BE2C (cell line): ENCODE results near the gene KCTD1.

ENCODE experiments used
- DNase-seq: peaks from one replicate; pipeline ENCODE4 v3.0.0-alpha.2; 2020
- H3K27me3 ChIP-seq: fragments of 250-450 bp; sonication (Bioruptor Pico); 2 replicates; pipeline ENCODE4 v1.5.1; 2020; ENCODE audit warnings: mild to moderate bottlenecking
- H3K36me3 ChIP-seq: fragments of 250-450 bp; sonication (Bioruptor Pico); 2 replicates; pipeline ENCODE4 v1.5.1; 2020; ENCODE audit warnings: mild to moderate bottlenecking
- H3K4me1 ChIP-seq: fragments of 250-450 bp; sonication (Bioruptor Pico); 2 replicates; pipeline ENCODE4 v1.5.1; 2020
- H3K4me3 ChIP-seq: 2 replicates; pipeline ENCODE4 v1.5.1; 2011; ENCODE audit warnings: low read depth, low read length
- H3K9me3 ChIP-seq: fragments of 250-450 bp; sonication (Bioruptor Pico); 2 replicates; pipeline ENCODE4 v1.5.1; 2020
- TF ChIP-seq, protein P1 (sequence below): IDR thresholded peaks from 2 replicates; pipeline ENCODE4 v1.5.1; 2012; ENCODE audit warnings: mild to moderate bottlenecking, low read depth, low read length

KCTD1 gene

DNA sequence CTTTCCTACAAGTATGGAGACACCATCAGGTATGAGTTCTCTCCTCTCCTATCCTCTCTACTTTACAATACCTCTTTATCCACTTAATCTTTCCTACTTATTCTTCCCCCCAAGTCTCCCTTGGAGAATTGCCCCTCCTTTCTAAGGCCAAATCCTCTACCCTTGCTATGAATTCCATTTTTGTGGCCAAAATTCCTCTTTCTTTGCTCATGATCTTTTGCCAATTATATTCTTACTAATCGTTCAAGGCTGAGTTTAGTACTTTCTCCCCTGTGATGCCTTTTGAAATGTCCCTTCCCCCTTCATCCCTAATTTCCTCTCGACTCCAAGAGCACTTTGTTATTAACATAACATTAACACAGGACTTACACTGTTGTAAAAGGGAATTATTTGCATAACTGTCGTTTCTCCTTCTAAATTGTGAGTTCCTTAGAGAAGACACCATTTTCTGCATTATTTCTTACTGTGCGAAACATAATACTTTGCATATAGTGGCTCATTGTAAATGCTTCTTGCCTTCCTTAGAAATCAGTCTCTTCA is 133.4 kb downstream of the KCTD1 start:
- H3K4me3 ChIP-seq = no peak overlapping the region
- no peaks in the 10 kb centered on the region for H3K27me3 ChIP-seq
- no peaks in the 10 kb centered on the region for H3K36me3 ChIP-seq
- no peaks in the 10 kb centered on the region for H3K4me1 ChIP-seq
- TF ChIP-seq, protein P1, sequence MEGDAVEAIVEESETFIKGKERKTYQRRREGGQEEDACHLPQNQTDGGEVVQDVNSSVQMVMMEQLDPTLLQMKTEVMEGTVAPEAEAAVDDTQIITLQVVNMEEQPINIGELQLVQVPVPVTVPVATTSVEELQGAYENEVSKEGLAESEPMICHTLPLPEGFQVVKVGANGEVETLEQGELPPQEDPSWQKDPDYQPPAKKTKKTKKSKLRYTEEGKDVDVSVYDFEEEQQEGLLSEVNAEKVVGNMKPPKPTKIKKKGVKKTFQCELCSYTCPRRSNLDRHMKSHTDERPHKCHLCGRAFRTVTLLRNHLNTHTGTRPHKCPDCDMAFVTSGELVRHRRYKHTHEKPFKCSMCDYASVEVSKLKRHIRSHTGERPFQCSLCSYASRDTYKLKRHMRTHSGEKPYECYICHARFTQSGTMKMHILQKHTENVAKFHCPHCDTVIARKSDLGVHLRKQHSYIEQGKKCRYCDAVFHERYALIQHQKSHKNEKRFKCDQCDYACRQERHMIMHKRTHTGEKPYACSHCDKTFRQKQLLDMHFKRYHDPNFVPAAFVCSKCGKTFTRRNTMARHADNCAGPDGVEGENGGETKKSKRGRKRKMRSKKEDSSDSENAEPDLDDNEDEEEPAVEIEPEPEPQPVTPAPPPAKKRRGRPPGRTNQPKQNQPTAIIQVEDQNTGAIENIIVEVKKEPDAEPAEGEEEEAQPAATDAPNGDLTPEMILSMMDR = no peak
- H3K9me3 ChIP-seq = no peaks in the 10 kb centered on the region
- no peak for DNase-seq

DNA sequence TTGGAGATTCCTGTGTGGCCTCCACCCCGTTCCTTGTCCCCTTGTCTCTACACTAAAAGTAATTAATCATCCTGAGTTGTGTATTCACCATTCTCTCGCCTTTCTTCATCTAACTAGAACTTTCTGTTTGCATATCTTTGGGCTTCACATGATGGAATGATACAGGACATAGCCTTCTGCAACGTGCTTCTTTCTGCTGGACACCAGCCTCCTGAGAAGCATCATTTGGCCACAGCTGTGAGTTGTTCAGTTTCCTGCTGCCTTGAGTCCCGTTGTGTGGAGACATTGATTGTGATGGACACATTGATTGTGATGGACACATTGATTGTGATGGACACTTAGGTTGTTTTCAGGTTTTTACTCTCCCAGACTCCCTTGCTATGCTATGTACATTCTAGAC is 139.3 kb downstream of the KCTD1 start:
- Histone ChIP-seq H3K9me3 (no peaks in the 10 kb centered on the region), H3K27me3 (no peaks in the 10 kb centered on the region), H3K4me1 (no peaks in the 10 kb centered on the region), H3K4me3 (no peak overlapping the region), H3K36me3 (no peaks in the 10 kb centered on the region)
- TF ChIP-seq, protein P1 = no peak
- no peak for DNase-seq

DNA sequence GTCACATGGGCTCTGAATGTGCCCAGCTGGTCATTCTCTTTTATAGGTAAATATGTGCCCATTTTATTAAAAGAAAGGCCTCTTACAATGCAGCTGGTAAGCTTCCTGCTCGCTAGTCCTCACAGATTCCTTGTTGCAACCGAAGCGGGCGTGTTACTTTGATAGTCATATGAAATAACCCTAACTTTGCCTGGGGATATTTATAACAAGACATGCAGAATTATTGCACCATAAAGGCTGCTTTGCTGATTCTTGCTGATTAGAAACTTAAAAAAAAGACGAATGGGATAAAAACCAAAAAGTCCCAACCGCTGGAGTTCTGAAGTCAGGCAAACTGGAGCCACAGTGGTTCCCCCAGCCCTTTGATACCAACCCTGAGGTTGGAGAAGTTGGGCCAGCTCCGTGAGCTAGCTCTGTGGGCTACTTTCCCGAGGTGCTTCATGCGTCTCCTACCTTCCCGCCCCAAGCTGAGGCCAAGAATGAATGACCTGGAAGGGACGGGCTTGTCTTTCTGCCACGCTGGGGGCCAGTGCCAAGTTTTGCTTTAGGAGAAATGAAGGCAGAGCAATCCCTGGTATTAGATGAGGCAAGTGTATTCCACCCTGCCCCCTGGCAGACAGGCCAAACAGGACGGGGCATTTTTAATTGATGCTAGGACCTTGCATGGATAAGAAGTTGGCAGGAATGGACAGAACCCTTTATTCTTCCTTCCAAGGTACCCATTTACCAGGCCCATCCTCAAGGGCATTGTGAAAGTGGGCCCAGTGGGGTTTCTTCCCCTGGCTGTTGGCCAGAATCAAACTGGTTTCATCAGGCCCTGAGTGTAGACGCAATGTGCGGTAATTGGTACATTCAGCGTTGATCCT is 140.4 kb downstream of the KCTD1 start:
- H3K27me3 ChIP-seq = no peaks in the 10 kb centered on the region
- H3K36me3 ChIP-seq = no peaks in the 10 kb centered on the region
- no peaks in the 10 kb centered on the region for H3K9me3 ChIP-seq
- H3K4me1 ChIP-seq = no peaks in the 10 kb centered on the region
- no peak overlapping the region for H3K4me3 ChIP-seq
- TF ChIP-seq, protein P1 = no peak
- DNase-seq = no peak

DNA sequence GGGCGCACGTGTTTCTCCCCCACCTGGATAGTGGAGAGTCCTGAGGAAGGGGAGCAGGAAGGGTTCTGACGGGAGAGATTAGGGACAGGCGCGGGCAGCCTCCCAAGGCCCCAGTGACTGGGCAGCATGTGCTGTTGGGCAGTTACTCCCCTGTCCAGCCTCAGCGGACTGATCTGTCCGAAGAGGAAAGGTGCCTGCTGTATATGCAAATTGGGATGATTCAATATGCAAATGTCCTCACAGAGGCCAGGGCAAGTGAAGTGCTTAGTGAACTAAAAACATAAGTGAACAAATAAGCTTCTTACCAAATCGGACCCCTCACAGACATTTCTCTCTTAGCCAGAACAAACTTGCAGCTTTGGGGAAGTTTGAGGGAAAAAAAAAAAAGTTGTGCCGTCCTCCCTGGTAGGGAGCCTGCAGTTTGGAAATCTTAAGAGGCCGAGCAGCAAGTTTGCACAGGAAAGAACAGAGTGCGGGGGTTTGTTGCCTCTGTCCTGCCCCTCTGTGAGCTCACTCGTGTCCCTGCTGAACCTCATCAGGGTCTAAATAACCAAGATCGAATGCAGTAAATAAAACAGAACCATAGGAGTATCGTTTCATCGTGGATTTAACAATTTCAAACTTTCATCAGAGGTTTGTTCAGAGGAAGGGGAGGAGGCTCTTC is 141.4 kb downstream of the KCTD1 start:
- TF ChIP-seq, protein P1 = no peak
- Histone ChIP-seq H3K4me1 (no peaks in the 10 kb centered on the region), H3K27me3 (no peaks in the 10 kb centered on the region), H3K9me3 (no peaks in the 10 kb centered on the region), H3K4me3 (no peak overlapping the region), H3K36me3 (no peaks in the 10 kb centered on the region)
- no peak for DNase-seq

DNA sequence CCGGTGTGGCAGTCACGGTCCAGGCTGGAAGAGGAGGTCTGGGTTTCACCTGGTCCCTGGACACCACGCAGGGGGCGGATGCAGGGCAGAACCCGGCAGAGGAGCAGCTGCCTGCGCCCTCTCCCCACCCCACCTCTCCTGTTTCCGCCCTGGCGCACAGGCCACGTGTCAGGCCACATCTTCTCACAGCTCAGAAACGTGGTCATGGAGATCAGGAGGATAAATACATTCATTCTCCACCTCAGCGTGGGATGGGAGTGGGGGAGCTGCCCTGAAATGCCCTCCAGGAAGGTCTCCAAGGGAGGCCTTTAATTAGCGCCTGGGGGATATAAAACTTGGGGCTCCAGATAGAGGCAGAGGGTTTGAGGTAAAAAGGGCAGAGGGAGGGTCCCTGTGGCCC is 142.0 kb downstream of the KCTD1 start:
- no peaks in the 10 kb centered on the region for H3K9me3 ChIP-seq
- DNase-seq = no peak
- TF ChIP-seq, protein P1 = no peak
- no peaks in the 10 kb centered on the region for H3K27me3 ChIP-seq
- H3K36me3 ChIP-seq = no peaks in the 10 kb centered on the region
- no peaks in the 10 kb centered on the region for H3K4me1 ChIP-seq
- H3K4me3 ChIP-seq = no peak overlapping the region
